HT-29 (cell line): ENCODE measurements around the gene DAPK1. TPM values are rescaled to one million over a fixed set of nuclear protein-coding genes. Genes with fewer than 3 reads are reported as not detected.

ENCODE experiments used
- DNase-seq: peaks from one replicate; pipeline ENCODE4 v3.0.0-alpha.2; 2015; ENCODE audit warnings: low spot score
- total RNA-seq: library from RNA; depleted of rRNA; stranded (reverse); fragments of >200 nt; shearing (Covaris generic); gene quantifications from 2 replicates; pipeline ENCODE4 v1.2.3, GENCODE V29; 2014; rRNA removed

The DAPK1 gene
- 37.1 and 39.0 TPM in 2 replicates for total RNA-seq

DNA sequence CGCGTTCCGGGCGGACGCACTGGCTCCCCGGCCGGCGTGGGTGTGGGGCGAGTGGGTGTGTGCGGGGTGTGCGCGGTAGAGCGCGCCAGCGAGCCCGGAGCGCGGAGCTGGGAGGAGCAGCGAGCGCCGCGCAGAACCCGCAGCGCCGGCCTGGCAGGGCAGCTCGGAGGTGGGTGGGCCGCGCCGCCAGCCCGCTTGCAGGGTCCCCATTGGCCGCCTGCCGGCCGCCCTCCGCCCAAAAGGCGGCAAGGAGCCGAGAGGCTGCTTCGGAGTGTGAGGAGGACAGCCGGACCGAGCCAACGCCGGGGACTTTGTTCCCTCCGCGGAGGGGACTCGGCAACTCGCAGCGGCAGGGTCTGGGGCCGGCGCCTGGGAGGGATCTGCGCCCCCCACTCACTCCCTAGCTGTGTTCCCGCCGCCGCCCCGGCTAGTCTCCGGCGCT lies at the start of gene DAPK1:
DAPK1 (plus strand) TSS at position 264 of the 442 bp plus-strand sequence. CDS start 1,211 bp downstream, outside the sequence.
- peak; percentile 77 for DNase-seq

DNA sequence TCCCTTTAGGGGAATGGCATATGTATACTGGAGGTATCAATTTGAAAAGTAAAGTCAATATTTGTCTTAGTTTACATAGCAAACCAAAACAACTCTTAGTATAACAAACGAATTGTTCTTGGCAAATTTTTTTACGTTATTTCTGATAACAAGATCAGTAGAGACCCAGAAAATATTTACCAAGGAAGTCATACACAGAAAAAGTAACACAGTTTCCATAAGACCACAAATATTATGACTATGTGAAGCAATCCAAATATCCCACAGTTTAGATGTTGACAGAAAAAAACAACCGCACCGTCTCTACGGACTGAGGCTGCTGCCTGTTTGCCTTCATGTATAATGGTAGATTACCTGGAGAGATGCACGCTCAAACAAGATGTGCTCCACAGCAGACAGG lies 46.5 kb upstream of the DAPK1 start:
- DNase-seq, result no peak

DNA sequence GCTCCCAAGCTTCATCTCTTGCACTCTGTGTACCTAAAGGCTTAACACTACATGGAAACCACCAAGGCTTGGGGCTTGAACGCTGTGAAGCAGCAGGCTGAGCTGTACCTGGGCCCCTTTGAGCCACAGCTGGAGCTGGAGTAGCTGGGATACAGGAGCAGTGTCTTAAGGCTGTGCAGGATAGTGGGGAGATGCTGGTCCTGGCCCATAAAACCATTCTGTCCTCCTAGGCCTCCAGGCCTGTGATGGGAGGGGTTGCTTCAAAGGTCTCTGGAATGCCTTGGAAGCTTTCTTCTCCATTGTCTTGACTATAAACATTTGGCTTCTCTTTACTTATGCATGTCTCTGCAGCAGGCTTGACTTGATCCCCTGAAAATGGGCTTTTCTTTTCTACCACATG lies 42.3 kb upstream of the DAPK1 start:
- DNase-seq, result no peak

DNA sequence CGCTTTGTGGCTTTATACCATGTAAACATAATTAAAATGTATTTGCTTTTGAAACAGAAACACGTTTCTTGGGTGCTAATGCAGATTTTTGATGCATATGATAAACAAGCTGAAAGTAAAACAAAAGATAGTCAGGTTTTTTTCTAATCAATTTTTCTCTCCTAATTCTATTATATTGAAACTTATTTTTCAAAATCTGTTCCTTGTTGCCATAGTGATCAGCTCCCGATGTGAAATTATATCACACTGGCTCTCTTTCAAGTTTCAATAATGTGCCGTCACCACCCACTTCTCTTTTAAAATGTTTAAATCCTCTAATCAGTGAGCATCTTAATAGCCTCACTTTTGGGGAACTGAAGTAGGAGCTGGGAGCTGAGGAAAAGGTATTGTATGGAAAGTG lies 36.4 kb upstream of the DAPK1 start:
- DNase-seq, result no peak

DNA sequence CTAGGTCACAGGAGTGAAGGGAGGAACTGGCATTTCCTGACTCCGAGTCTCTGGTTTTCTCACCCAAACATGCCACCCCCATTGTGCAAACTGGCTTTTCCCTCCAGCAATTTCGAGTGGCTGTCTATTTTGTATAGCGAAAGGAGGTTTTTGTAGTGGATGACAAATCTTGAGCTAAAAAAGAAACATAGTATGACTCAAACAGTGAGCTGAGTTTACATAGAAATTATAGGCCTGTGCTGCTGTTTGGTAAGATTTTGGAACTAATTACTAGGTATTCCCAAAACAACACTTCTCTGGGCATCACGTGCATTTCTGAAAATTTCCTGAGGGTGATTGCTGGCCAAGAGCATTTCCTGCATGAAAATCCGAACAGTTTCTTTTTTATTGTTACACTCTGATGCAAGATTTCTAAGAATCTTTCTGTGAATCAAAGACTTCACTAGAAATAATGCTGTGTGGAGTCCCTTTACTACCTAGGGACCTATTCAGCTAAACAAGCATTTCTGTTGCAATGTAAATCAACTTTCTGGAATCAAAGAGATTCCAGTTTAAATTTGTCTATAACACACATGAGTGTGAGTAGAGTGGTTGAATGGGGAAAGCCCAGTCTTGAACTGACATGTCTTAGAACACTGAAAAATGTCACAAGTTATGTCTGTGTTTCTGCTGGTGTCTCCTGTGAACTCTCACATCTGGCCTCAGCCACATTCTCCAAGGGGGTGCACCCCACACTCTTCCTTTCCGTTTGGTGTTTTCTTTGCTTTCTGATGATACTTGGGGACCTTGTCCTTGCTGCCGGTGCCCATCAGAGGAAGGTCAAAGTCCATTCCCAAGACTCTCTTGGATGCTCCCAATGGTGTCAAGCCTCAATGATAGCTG lies 33.3 kb upstream of the DAPK1 start:
- DNase-seq, result no peak

DNA sequence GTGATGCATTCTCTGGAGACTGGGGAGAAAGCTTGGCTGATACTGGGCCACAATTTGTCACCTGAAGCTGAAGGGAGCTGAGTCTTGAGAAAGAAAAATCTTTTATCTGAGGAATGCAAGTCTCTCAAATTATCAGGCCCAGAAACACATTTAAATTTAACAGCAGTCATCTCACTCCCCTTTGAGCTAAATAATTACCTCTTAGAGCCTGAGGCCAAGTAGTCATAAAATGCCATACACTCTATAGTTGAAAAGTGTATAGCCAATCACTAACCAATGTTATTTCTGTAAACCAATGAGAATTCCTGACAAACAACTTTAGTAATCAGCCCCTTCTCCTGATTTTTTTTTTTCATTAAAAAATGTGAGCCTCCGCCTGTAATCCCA lies 32.7 kb upstream of the DAPK1 start:
- DNase-seq, result no peak

DNA sequence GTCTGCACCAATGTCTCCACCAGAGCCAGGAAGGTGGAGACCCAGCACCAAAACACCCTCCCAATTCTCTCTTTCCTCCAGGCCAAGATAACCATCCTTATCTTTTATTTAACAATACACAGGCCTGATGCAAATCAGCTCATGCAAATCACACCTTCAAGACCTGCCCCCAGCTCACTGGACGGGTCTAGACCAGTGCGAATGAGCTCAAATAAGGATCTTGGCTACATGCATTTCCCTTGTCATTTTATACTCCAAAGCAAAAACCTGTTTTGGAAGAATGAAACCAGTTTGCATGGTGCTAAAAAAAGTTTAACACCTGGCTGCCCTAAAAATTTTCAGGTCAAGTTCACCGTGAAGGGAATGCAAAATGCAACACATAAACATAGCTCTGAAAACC lies 31.9 kb upstream of the DAPK1 start:
- DNase-seq, result no peak

DNA sequence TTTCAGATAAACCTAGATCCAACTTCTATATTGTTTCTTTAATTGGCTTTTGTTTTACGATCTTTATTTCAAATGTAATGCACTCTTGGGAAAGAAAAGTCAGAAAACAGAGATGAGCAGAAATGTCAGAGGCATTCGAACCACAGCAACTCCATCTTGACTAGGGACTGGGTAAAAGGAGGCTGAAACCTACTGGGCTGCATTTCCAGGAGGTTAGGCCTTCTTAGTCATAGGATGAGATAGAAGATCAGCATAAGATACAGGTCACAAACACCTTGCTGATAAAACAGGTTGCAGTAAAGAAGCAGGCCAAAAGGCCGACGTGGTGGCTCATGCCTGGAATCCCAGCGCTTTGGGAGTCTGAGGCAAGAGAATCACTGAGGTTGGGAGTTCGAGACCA lies 30.5 kb upstream of the DAPK1 start:
- no peak for DNase-seq

DNA sequence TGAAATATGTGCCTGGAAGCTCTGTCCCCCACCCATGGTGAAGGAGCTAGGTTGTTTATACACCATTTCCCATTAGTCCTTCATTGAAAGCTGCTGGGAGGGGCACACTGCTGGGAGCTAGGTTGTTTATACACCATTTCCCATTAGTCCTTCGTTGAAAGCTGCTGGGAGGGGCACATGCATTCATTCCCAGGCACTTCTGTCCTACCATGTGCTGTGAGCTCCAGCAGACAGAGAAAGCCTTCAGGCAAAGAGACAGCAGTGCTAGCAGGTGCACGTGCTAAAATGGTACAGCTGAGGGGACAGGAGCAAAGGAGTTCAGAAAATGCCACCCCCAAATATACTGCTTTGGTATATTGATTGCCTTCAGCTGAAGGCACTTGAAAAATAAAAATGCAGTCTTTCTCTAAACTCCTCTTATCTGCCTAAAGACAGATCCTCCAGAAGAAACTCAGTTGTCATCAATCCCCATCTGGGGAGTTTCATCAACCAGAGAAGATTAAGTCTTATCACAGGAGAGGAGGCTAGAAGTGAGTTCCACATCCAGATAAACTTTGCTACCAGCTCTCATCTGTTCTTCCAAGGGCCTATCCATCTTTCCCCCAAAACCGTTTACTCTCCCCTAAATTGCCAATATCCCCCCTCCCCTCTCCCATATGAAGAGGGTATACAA lies 27.7 kb upstream of the DAPK1 start:
- DNase-seq, result no peak

DNA sequence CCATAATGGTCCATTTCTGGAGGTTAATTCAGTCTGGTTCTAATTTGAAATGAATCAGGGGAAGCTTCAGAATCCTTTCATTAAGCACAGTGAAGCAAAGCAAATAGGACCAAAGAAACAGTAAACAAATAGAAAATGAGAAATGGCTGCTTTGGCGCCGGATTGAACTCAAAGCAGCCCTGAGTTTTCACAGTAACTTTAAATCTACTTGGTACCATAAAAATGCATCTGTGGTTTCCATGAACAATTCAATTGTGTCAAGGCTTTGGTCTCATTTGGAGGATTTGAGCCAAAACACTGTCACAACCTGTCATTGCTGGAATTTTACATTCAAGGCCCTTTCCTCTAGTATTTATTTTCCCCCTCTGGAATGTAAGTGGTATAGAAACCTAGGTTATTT lies 25.9 kb upstream of the DAPK1 start:
- no peak for DNase-seq

DNA sequence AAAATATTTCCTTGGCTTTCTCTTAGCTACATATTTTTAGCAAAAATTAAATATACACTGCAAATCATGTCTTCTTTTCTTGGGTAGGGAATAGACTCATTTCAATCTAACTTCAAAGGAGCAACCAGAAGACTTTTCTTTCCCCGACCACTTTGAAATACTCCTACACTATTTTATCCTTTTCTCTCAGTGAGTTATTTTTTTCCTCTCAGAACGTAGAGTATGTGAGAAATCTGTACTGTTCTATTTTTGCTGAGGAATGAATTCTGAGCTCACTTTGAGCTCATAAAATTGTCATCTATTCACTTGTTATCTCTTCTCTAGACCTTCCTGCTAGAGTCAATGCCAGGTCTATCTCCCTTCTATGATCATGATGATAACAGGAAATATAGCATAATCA lies 22.2 kb upstream of the DAPK1 start:
- no peak for DNase-seq

DNA sequence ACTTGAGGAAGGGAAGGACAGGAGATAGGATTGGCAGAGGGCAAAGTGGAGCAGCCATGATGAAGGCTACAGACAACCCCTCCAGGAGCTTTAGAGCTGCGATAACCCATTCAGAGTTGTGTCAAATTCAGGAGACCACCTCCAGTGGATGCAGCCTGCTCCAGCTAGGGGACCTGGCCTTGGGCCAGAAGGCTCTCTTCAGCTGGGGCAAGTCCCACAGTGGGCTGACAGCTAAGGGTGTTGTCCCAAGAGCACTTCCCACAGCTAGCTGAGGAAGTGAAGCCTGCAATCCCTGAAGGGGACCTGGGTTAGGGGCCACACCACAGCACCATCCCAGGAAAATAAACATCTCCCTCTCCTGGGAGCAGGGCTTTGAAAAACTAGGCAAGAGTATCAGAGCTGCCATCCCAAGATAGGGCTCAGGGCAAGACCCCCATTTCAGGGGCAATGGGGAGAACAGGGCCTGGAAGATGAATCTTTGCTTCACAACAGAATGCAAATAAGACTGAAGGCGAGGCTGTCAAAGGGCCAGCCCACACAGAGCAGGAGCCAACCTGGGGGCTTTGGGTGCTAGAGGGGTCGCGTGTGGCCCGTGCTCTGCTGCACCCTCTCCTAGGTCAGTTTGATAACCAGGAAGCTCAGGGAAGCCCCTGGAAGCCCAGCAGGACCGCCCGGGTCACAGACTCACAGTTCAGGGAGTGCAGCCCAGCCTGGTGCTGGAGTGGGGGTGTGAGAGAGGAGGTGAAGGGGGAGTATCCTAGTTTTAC lies 19.3 kb upstream of the DAPK1 start:
- DNase-seq, result no peak

DNA sequence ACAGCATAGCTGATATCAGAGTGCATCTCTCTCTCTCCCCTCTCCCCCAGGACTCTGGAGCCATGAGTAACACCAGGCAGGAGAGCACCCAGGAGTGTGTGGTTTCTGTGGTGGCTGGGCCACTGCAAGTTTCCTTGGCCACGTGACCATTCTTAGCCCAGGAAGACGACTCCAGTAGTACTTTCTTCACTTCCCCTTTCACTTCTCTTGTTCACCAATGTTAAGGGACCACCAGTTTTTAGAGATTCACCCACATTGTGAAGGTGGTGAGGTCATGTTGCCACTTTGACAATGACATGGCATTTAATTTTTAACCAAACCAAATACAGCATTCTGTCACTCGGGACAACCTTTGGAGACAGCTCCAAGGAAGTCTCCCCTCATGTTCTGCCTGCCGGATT lies 17.9 kb upstream of the DAPK1 start:
- DNase-seq, result no peak

DNA sequence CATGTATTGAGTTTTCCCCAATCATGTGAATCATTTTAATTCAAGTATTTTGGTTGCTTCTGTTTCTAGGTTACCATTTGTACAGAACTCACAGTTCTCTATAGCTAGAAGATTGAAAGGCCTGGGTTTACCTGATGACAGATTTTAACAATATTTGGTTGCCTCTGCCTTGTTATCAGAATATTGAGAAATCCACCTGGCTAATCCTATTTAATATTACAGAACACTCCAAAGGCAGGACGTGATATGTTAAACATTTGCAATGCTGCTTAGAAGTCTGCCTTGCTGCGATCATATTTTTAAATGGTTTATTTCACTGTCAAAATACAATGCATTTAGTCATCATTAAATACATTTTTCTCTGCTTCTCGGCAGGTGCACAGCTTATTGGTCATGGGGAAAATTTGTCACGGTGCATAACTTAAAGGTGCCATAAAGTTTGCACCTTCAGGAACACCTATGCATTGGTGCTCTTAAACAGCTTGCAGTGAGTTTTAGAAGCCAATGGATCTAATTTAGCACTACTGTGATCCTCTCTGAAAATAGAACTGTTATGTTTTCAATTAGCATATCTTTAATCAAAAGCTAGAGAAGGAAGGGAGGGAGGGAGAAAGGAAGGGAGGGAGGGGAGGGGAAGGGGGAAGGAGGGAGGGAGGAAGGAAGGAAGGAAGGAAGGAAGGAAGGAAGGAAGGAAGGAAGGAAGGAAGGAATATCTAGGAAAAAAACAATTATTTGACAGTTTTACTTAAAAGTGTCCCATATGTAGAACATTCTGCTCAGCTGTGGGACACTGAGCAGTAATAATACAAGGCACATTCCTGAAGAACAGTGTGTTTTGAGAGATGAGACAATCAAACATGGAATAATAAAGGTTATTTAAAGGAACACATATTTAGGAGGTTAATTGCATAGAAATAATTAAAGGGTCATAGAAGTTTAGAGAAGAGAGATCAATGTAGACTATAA lies 15.5 kb upstream of the DAPK1 start:
- no peak for DNase-seq

DNA sequence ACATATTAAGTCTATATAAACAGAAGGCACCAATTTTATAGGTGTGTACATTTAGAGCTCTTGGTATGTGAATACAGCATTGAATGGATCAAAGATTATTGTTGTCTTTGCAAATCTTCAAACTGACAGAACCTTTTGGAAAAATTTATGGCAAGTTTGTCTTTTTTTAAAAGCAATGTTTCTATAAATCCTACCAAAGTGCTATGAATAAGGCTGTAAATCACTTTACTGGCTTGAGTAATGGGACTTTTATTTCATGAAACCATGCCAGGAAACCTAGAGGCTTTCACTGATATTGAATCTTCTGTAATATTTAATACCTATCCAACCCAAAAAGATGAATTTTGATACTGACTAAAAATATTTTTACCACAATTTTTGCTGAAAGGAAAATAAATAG lies 7.4 kb upstream of the DAPK1 start:
- no peak for DNase-seq

DNA sequence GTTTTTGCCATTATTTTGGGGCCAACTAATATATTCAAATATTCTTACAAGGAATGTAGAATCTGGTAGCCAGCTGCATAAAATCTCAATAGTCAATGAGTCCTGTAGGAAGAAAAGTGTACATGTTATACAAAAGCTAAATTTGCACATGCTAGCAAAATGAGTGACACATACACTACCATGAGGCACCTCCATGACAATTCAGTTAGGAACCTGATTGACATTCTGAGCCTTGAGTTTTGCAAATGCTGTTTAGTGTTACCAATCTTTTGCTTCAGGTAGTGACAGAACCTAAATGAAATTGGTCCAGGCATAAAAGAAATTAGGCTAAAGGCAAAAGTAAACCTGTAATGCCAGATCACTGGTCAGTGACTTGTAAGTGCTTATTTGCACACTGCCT lies 6.8 kb upstream of the DAPK1 start:
- DNase-seq, result no peak

DNA sequence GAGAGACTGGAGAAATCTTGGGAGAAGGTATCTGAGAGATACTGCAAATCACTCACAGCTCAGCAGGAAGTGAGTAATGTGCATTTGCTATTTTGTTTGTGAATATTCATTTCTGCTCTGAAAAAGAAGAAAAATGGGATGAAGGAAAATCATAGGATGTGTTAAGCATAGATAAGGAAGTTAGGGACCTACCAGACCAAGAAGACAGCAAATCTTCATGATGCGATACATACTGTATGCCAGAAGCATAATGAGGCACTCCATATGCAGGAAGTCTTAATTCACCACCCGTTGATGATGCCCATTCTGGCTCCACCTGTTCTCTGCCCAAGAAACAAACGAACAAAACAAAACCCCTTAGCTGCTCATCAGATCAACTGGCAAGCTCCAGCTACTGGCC lies 6.1 kb upstream of the DAPK1 start:
- no peak for DNase-seq

DNA sequence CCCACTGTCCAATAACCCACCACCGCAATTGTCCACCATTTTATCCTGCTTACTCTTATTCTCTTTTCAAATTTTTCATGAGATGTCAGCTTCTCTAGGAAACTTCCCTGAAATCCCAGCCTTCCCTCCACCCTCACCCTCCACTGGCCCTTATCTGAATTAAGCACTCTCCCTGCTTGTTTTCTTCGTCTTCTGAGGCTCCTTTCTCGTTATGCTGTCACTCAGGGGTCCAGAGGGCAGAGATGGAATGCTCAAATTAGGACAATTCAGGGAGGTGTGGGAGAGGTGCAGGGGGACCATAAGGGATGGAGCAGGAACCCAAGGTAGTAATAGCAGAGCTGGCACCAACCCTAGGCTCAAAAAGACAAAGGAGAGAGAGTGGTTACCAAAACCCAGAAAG lies 5.0 kb upstream of the DAPK1 start:
- no peak for DNase-seq

DNA sequence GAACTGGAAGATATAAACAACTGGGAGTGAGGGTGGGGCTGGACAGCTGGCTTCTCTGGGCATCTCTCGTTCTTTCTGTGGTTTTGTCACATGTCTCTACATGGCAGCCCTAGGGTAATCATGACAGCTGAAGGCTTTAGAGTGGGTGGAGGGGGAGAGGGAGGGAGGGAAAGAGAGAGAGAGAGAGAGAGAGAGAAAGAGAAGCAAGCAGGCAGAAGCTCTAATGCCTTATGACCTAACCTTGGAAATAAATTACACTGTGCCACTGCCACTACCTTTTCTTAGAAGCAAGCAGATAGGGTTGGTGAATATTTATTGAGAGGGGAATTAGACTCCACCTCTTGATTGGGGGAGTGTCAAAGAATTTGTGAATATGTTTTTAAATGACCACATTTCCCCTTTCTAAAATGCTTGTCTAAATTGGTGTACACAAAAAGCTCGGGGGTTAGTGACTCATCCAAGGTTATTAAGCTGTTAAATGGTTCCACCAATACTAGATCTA lies 2.6 kb upstream of the DAPK1 start:
- DNase-seq, result no peak

DNA sequence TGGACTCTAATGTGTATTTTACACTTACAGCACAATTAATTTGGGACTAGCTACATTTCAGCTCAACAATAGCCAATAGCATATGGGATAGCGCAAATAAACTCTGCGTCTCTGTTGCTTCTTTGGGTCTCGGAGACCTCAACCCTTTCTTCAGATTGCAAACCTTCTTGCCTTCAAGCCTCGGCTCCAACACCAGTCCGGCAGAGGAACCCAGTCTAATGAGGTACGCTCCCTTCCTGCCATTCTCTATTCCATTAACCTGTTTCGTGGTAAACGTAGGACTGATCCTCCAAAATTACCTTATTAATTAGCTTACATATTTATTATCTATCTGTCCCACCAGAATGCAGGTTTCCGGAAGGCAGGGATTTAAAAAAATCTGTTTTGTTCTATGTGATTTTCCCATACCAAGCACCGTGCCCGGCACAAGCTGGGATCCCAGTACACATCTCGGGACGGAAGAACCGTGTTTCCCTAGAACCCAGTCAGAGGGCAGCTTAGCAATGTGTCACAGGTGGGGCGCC lies 525 bp upstream of the DAPK1 start:
- DNase-seq, result no peak
